C1 segment of cervical spinal cord (tissue), 14 donors: ENCODE results near the gene SYTL2.
A peak's percentile ranks its signal among the peaks of the same experiment; 100 is the strongest.

Experiments used
- DNase-seq, 14 donors: peaks; one replicate each; lab custom pipeline; 2025; lab: John Stamatoyannopoulos, UW

SYTL2 gene

DNA sequence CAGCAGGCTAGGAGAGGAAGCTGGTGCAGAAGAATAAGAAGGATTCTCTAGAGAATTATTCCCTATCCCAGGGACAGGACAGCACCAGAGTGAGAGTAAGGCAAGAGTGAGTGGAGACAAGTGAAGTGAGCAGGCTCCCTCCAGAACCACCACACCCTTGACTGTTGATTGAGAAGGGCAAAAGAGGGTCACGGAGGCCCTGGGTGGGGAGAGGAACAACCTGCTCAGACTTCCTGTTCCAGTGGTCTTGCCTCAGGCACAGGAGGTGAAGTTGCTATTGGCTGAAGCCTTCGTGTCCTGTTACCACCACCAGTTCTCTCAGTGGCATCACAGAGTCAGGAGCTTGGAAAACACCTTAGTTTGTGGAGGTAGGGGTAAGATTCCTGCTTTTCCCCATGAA, 73.2 kb downstream of the SYTL2 start:
- DNase-seq, result no peak

DNA sequence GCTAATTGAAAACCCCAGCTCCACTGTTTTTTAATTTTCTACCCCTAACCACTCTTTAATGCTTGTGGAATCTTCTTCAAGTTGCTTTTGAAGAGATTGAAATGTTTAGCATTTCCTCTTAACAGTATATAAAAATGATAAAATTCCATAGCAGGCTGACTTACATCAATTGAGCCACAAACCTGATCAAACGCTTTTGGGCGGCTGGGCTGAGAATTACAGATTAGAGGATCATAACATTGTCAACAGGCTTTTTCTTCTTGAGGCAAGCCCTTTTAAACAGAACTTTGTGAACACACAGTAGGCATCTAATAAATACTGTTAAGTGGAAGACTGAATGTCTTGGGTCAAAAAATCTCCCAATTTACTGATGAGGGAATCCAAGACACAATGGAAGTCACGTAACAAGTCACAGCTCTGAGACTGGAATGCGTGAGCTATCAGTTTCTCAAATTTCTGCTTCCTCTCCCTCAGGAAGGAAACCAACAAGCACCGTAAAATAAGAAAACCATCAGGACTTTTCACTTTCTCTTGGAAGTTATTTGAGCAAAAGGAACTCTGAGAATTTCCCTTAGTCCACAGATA, 75.0 kb downstream of the SYTL2 start:
- no peak for DNase-seq

DNA sequence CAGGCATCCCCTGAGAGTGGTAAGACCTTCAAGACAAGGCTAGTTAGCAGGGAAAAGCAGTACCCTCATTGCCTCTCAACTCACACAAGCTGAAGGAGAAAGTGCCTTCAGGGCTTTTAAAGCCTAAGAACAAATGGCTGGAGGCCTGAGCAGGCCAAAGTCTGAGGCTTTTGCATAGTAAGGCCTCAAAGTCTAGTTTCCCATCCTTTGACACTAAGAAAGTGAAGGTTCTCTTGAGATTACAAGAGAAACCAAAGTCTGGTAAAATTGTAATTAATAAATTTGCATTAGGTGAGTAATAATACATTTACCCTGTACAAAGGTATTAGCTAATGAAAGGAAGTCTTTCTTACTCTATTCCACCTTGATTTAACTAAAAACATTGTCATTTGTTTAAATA, 78.0 kb downstream of the SYTL2 start:
- no peak for DNase-seq

DNA sequence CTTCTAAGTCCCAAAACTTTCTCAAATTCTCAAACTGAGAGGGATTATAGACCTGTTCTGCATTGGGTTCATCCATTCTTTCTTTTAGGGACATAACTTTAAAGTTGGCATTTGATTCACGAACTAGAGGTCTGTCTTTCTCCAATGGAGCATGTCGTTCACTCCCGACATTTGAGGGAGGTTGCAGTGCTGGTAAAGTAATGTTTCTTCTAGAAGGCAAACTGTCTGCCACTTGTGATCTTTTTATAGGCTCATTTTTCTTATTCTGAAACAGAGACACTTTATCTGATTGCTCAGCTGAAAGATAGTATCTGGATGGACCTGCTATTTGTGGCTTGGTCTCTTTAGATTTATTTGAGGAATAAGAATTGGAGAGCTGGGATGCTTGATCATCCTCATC, 84.6 kb downstream of the SYTL2 start:
- no peak for DNase-seq

DNA sequence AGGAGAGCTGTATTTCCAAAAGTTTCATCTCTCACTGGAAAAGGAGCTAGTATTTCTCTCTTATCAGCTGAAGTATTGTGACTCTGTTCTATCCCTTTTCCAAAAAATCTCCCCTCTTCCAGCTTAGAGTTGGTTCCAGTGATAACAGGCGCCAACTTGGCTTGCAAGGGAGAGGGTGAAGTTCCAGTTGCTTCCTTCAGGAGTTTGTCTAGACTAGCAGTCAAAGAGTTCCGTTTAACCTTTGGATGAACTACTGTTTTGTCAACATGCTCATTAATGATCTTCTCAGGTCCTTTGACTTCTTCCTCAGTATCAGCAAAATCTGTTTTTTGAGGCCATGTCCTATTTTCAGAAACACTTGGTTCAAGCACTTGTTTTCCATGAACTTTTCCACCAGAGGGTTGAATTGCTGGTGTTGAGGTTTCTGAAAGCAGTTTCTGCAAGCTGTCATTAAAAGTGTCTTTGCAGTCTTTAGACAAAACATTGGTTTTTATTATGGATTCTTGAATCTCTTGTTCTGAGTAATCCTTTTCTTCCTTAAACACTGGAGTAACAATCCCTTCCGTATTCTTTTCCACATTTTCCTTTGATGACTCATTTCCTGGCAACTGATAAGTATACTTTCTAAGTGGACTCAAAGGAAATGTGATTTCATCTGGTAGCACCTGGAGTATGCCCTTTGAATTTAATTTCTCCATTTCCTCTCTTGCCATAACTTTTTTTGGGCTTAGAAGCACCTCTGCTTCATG, 85.3 kb downstream of the SYTL2 start:
- DNase-seq, result no peak

DNA sequence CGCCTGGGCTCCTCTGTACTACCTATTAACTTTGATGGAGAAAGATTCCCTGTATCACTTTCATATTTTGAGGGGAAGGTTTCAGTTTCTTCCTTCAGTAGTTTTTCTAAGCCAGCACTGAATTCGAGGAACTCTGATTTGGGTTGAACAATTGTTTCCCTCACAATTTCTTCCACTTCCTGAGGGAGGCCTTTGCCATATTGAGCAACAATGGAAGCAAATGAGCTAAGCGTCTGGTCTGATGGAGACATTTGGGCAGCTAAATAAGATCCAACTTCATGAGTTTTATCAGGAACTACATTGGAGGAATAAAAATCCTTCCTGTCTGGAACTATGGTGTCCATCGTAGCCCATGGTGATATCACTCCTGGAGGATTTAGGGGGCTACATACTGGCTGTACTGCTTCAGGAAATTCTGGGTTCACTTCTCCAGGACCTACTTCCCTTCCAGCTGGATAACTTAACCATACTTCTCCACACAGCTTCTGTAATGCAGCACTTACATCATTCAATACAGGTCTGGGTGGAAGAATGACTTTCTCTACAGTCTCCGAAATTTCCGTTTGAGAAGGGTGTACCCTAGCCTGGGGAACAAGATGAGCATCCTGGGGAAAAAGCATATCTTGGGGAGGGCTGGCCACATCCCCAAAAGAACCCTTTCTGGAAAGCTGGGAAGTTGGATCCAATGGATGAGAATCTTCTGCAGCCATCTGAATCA, 86.0 kb downstream of the SYTL2 start:
- no peak for DNase-seq

DNA sequence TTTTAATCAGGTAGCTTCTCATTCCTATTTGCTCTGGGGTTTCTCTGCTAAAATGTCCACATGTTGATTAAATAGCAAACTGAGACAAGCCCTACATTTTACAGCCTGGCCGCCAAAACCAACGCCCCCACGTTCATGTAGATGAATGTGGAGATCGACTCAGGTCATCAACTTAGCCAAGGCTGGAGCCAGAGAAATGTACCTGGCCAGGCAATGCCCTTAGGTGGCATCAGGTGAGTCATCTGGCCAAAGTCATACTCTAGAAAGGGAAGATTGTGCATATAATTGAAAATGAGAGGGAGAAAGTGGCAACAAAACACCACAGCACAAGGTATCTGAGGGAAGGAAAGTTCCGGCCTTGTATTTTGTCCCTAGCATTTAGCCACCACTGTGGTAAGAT, 87.9 kb downstream of the SYTL2 start:
- no peak for DNase-seq

DNA sequence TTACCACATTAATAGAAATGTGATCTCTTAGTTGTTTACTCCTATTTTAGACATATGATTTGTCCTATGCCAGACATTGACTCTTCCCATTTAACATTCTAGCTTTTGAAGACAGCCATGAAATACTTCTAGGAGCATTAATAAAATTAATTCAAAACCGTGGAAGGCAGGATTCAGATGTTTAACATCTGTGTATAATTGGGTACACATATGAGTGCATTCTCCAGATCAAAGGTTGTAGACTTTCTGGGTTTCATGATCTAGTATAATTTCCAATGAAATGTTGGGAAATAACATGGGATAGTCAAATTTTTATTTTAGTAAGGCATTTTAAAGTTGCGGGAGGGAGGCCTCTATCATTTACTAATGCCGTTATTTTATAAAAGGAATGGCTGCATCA, 89.8 kb downstream of the SYTL2 start:
- DNase-seq, result no peak

DNA sequence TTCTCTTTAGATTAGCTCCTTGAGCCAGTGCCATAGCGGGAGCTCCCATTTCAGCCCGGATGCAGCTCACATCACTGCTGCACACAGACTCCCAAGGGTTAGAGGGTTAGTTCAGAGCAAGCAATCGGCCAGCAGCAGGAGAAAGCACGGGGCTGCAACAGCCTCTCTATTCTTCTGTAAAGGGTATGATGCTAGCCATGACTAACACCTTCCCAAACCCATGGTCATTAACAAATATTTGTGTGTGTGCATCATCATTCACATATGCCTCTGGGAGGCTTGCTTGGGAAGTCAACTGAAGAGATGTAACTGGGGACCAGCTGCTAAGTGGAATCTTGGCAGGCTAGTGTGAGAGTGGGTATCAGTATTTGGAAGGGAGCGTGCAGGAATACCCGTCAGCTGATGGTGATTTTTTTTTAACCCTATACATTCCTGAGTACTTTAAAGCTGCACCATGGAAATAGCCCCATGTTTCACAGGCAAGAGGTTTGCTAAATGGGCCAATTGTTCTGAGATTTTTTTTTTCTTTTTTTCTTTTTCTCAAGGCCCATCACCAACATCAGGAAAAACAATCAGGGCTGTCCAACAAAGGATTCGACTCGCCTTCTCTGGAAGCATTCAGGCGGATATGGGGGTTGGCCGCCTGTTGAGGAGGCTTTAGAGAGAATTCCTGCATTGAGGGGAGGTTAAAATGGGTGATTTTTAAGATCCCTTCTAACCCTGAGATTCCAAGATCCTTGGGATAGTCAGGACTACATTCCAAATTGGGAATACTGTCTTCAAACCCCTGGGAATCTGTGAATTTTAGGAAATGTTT, 91.7 kb downstream of the SYTL2 start:
- peak in 12 of 14 donors; percentile 12 to 76 (median 64) for DNase-seq

DNA sequence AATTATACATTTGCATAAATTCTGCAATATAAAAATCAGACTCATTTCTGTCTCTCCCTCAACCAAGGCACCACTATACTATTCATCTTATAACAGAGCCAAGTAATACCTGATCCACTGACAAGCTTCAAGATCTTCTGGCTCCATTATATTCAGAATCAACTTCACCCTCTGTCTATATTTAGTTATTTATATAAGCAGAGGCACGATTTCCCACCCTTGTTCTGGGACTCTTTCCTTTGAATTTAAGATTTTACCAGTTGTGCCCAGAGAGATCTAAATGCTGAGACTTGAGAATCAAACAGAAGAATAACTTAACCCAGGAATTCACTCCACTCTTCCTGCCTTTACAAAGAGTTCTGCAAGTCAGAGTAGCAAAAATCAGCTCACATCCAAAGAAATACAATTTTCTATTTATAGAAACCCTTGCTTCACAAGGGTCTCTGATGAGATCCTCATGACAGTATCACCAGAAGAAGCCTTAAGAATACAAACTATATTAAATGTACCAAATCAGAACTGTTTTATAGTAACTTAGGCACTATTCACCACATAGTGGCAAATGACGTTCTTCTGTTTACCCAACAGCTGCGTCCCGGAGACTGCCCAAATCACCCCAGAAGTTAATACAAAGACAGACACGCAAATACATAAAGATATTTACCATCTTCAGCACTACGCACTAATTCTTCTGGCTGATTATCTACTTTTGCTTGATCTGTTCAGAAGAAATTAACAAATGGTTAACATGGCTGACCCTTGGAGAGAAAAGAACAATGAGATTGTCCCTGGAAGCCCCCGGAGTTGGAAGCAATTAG, 92.6 kb downstream of the SYTL2 start:
- peak in 2 of 14 donors; percentile 28 to 68 for DNase-seq

DNA sequence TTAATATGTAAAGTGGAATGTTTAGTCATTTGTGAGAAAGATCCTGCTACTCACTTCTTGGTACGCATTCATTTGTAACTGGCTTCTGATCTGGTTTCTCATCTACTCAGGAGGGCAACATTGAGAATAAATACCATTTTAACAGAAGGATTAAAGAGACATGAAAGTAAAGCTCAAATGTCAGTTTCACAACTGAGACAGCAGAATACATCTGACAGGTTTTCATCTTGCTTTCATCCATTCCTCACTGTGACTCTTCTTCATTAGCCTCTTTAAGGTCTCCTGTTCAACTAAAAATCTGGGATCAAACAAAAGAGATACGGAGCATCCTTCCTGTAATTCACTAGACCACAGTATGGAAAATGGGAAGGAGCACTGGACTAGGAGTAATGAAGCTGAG, 93.5 kb downstream of the SYTL2 start:
- DNase-seq, result peak in 1 of 14 donors; percentile 31

DNA sequence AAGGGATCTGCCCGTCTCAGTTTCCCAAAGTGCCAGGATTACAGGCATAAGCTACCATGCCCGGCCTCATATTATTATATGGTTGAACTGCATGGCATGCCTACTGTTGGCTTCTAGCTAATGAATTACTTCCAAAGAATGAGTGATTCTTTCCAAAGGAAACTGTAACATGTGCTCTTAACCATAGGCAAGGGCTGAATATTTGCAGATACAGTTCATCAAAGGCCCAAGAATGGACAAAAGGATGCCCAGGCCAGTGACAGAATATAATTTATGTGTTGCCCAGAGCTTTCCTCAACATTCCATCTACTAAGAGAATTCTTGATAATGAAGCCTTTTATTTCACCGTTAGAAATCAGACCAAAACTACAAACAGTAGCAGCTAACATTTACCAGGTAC, 98.0 kb downstream of the SYTL2 start:
- no peak for DNase-seq

DNA sequence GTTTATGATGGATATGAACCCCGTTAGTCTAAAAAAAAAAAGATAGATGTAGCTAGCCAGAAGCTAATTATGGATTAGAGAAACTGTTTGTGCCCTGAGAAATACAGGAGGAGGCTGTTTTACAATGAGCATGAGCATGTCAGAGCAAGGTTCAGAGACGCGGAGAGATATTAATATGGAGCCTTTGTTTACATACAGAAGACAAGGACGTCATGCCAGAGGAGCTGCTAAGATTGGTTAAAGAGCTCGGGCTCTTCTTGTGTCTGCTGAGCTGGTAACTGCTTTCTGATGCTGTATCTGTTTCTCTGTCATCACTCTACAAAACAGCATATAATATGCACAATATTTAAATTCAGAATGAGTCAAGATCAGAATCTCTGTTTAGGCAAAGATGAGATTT, 100.0 kb downstream of the SYTL2 start:
- no peak for DNase-seq

DNA sequence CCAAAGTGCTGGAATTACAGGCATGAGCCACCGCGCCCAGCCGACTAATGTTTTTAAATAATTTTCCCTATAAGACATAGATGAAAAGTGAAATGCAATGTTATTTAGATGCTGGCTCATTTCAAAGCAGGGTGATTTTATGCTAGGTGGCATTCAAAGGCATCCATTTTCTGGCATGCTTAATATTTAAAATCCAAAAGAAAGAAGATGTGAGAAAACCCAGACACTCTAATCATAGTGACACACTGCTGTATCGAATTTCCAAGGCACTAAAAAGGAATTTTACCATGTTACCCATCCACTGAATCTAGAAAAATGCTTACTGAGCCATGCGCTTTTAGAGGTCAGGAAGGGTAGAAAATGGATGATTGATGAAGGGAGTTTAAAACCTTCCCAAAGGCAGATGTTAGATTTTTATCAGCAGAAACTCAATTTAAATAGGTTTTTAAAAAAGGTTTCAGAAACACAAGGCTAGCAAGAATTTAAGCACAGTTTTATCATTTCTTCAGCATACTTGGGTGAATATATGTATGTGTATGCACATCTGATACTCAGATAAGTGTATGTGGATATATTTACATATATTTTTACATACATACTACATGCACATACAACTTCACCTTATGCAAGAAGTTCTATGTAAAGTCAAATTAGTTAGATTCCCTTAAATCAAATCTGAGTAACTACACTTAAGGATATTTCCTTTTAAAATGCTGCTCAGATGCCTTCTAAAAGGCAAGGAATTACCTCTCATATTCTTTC, 100.8 kb downstream of the SYTL2 start:
- no peak for DNase-seq

DNA sequence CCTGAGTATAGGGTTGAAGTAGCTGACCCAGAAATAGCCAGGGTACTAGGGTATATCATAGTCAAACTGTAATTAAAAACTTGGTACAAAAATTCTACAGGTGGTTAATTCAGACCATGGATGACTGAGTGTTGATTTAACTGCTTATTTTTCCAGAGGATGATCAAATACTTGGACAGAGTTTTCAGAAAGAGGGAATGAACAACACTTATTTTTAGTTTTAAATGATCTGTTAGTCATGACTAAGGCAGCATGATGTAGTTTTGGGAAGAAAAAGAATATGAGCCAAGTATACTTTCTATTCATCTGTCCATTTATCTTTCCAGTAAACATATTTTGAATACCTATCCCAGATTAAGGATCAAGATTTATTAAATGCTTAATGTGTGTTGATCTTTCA, 105.1 kb downstream of the SYTL2 start:
- DNase-seq, result no peak

DNA sequence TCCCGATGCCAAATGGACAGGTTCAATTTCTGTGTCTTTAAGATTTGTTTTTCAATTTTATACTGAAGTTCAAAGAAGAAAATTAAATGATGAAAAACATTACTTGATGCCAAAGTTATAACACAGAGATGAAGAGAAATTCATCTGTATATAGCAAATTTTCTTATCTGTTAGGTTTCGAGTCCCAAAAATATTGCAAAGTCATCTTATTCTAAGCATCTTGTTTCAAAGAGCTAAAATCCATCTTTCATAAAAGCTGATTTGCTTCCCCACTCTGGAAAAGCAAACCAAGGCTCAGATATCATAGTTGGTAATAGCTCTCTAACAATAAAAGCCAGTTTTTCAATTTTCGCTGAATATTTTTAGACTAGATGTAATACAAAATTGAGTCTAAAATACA, 106.0 kb downstream of the SYTL2 start:
- DNase-seq, result no peak

DNA sequence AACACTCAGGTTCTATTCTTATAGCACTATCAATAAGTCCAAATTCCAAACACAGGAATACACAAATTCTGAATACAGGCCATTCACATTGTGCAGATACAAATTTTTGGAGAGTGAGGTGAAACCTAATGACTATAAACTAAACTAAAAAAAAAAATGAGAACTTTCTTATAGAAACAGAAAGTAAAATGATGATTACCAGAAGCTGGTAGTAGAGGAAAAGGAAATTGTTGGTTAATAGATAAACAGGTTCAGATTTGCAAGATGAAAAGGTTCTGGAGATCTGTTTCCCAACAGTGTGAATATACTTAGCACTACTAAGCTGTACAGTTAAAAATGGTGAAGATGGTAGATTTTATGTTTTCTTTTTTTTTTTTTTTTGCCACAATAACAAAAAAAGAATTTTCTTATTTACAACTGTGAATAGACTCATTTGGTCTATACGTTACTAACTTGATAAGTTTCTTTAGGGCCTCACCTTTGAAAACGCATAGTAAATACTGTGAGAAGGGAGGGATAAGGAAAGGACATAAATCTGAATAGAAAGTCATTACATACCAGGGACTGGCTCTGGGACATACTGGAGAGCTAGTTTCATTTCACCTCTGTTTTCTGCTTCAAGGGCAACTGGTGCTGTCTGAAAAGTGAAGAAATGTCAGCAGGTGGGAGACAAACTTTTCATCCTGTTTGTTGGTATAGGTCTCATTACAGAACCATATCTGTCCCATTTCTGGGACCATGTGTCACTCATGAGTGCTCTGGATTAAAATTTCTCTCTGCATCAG, 110.8 kb downstream of the SYTL2 start:
- DNase-seq, result no peak

DNA sequence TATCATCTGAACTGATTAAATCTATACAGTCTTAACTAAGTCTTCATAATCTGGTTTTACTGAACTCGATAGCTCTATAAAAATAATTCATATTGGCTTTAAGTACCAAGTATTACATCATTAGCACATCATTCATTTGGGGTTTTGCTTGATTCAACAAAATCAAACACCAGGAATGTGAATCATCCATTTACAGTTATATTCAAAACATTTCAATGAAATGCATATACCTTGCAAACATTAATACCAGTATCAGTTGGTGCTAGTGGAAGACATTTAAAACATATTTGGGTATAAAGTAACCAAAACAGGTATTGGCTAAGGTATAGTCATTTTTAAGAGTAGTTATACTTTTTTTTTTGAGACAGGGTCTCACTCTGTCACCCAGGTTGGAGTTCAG, 112.7 kb downstream of the SYTL2 start:
- no peak for DNase-seq

DNA sequence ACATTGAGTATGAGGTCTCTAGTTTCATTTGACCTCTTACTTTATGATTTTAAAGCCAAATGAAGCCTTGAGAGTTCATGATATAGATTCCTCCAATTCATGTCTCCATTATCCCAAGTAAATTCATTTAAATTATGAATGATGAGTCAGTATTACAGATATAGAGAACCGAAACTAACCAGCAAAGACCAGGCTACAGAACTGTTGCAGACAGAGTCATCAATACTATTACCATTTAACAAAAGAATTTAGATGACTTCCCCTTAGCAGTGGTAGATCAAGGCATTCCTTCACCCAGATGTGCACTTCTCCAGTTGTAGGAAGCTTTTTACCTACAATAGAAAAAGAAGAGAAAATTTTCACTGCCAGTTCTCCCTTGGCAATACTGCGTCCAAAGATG, 113.2 kb downstream of the SYTL2 start:
- DNase-seq, result no peak

DNA sequence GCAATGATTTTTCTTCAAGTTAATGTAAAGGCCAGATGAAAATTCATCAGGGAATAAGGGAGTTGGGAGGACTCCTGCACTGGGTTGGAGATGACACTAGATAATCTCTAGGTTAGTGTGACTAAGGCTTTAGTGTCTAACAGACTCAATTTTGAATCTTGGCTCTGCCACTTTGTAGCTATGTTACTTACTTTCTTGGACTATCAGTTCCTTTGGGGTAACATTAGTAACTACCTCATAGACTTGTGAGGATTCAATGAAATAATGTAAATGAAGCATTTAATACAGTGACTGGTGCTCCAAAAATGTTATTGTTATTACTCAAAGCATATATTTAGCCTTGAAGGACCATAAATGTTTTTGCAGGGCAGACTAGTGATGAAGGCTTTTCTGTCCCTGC, 115.4 kb downstream of the SYTL2 start:
- DNase-seq, result no peak
